Measurements from ENCODE around the gene LHPP. TPM values are rescaled to one million over a fixed set of nuclear protein-coding genes. Genes with fewer than 3 reads are reported as not detected.

The LHPP gene
- total and polyA plus RNA-seq, 2 donors (not counting 1 experiment from before 2014, with no cell fraction given): 10.2 to 15.6 TPM

DNA sequence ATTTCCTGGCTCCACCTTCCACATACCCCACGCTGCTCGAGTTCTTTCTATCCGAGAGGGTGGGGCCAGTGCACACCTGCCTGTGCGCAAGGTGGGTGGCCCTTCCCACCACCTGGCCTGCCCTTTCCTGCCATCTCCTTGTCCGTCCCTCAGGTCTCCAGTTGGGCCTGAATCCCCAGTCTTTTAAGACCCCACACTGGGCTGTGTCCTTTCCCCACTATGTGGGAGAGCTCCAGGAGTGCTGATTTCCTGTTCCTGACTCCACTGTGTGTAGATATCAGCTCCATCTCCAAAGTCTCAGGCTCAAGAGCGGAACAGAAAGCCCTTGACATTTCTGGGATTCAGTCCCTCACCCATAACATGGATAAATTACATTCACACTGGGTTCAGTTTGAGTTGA is 20.1 kb downstream of the LHPP start:
- H3K4me2 ChIP-seq (ENCODE audit: extremely low read depth, insufficient read depth, low read length): no peak overlapping the region
- H3K27ac ChIP-seq (ENCODE audit: insufficient read depth, low read length): no peak overlapping the region
- H3K27me3 ChIP-seq (ENCODE audit: control insufficient read depth, insufficient read depth, low read length): no peaks in the 10 kb centered on the region
- no peaks in the 10 kb centered on the region for H3K36me3 ChIP-seq (ENCODE audit: control insufficient read depth, insufficient read depth, low read length)
- no peaks in the 10 kb centered on the region for H4K20me1 ChIP-seq (ENCODE audit: control insufficient read depth, extremely low read depth, insufficient read depth, low read length)
- no peak overlapping the region for H3K4me3 ChIP-seq (replicated peaks in 1 of 4; ENCODE audit: control extremely low read depth in 1 of 4, insufficient read depth in 1 of 4, low read depth in 3 of 4, low read length in 4 of 4)
- no peak overlapping the region for H3K9ac ChIP-seq (ENCODE audit: insufficient read depth, low read length)
- H3K9me3 ChIP-seq (ENCODE audit: control insufficient read depth, insufficient read depth, low read depth, low read length): no peaks in the 10 kb centered on the region
- no peaks in the 10 kb centered on the region for H3K4me1 ChIP-seq (ENCODE audit: control insufficient read depth, extremely low read depth, insufficient read depth, low read length)
- TF ChIP-seq, protein P1, sequence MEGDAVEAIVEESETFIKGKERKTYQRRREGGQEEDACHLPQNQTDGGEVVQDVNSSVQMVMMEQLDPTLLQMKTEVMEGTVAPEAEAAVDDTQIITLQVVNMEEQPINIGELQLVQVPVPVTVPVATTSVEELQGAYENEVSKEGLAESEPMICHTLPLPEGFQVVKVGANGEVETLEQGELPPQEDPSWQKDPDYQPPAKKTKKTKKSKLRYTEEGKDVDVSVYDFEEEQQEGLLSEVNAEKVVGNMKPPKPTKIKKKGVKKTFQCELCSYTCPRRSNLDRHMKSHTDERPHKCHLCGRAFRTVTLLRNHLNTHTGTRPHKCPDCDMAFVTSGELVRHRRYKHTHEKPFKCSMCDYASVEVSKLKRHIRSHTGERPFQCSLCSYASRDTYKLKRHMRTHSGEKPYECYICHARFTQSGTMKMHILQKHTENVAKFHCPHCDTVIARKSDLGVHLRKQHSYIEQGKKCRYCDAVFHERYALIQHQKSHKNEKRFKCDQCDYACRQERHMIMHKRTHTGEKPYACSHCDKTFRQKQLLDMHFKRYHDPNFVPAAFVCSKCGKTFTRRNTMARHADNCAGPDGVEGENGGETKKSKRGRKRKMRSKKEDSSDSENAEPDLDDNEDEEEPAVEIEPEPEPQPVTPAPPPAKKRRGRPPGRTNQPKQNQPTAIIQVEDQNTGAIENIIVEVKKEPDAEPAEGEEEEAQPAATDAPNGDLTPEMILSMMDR (conservative IDR thresholded peaks at IDR 0.05 in 1 of 2, IDR thresholded peaks at IDR 0.05 in 1 of 2; ENCODE audit: low read depth in 1 of 2, low read length in 2 of 2): no peak
- no peak overlapping the region for H2AFZ ChIP-seq (ENCODE audit: low read length)
- DNase-seq (ENCODE audit: low read depth in 2 of 2): no peak
- no peaks in the 10 kb centered on the region for H3K79me2 ChIP-seq (ENCODE audit: control insufficient read depth, insufficient read depth, low read length)

GRCh38 chr10:124482236-124482800 is 20.7 kb downstream of the LHPP start:
- Histone ChIP-seq H3K4me3 (replicated peaks in 1 of 4; ENCODE audit: control extremely low read depth in 1 of 4, insufficient read depth in 1 of 4, low read depth in 3 of 4, low read length in 4 of 4) (no peak overlapping the region), H3K79me2 (ENCODE audit: control insufficient read depth, insufficient read depth, low read length) (no peaks in the 10 kb centered on the region), H3K4me1 (ENCODE audit: control insufficient read depth, extremely low read depth, insufficient read depth, low read length) (no peaks in the 10 kb centered on the region), H3K27me3 (ENCODE audit: control insufficient read depth, insufficient read depth, low read length) (no peaks in the 10 kb centered on the region), H3K9ac (ENCODE audit: insufficient read depth, low read length) (no peak overlapping the region), H3K36me3 (ENCODE audit: control insufficient read depth, insufficient read depth, low read length) (no peaks in the 10 kb centered on the region), H4K20me1 (ENCODE audit: control insufficient read depth, extremely low read depth, insufficient read depth, low read length) (no peaks in the 10 kb centered on the region), H3K27ac (ENCODE audit: insufficient read depth, low read length) (no peak overlapping the region), H3K9me3 (ENCODE audit: control insufficient read depth, insufficient read depth, low read depth, low read length) (no peaks in the 10 kb centered on the region), H2AFZ (ENCODE audit: low read length) (no peak overlapping the region), H3K4me2 (ENCODE audit: extremely low read depth, insufficient read depth, low read length) (no peak overlapping the region)
- no peak for DNase-seq (ENCODE audit: low read depth in 2 of 2)
- TF ChIP-seq, protein P1 (conservative IDR thresholded peaks at IDR 0.05 in 1 of 2, IDR thresholded peaks at IDR 0.05 in 1 of 2; ENCODE audit: low read depth in 1 of 2, low read length in 2 of 2): no peak

DNA sequence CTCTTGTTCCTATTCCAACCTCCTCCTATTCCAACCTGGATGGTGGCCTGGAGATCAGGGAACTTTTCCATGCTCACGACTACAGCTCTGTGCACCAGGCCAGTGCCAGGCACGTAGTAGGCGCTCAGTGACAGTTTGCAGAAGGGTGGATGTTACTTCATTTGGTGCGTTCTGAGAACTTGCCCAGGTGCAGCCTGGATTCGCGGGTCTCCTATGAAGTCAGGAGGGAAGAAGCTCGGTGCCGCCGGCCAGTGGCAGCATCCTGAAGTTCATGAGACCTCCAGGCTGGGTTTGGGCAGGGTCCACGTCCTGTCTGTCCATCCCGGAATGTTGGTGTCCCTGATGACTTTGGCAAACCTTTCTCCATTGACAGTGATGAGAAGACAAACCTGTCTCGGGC is 21.3 kb downstream of the LHPP start:
- Histone ChIP-seq H3K4me2 (ENCODE audit: extremely low read depth, insufficient read depth, low read length) (no peak overlapping the region), H2AFZ (ENCODE audit: low read length) (no peak overlapping the region), H3K27ac (ENCODE audit: insufficient read depth, low read length) (no peak overlapping the region), H3K27me3 (ENCODE audit: control insufficient read depth, insufficient read depth, low read length) (no peaks in the 10 kb centered on the region), H3K36me3 (ENCODE audit: control insufficient read depth, insufficient read depth, low read length) (no peaks in the 10 kb centered on the region), H4K20me1 (ENCODE audit: control insufficient read depth, extremely low read depth, insufficient read depth, low read length) (no peaks in the 10 kb centered on the region), H3K9ac (ENCODE audit: insufficient read depth, low read length) (no peak overlapping the region), H3K4me3 (replicated peaks in 1 of 4; ENCODE audit: control extremely low read depth in 1 of 4, insufficient read depth in 1 of 4, low read depth in 3 of 4, low read length in 4 of 4) (no peak overlapping the region), H3K4me1 (ENCODE audit: control insufficient read depth, extremely low read depth, insufficient read depth, low read length) (no peaks in the 10 kb centered on the region), H3K9me3 (ENCODE audit: control insufficient read depth, insufficient read depth, low read depth, low read length) (no peaks in the 10 kb centered on the region), H3K79me2 (ENCODE audit: control insufficient read depth, insufficient read depth, low read length) (no peaks in the 10 kb centered on the region)
- TF ChIP-seq EZH2 (IDR thresholded peaks at IDR 0.05; ENCODE audit: low read length, missing control alignments): no peak
- TF ChIP-seq, protein P1 (conservative IDR thresholded peaks at IDR 0.05 in 1 of 2, IDR thresholded peaks at IDR 0.05 in 1 of 2; ENCODE audit: low read depth in 1 of 2, low read length in 2 of 2): no peak
- DNase-seq (ENCODE audit: low read depth in 2 of 2): no peak
